Thyroid gland (tissue), 4 donors: ENCODE measurements around the gene METAP2.

Experiments
- CTCF ChIP-seq, 6 experiments: fragments of 200-600 bp in 3 of 6; fragments of 450-650 bp in 3 of 6; sonication (generic) in 3 of 6; IDR thresholded peaks; one replicate each; pipeline ENCODE4 v1.5.1; 2016 to 2019; ENCODE audit warnings: antibody characterized with exemption in 6 of 6, mild to moderate bottlenecking in 2 of 6, inconsistent platforms in 1 of 6, moderate library complexity in 1 of 6
- POLR2A ChIP-seq, 2 donors: fragments of 450-650 bp; IDR thresholded peaks; one replicate each; pipeline ENCODE4 v1.6.1; 2017; ENCODE audit warnings: antibody characterized with exemption in 2 of 2, mild to moderate bottlenecking in 2 of 2, moderate library complexity in 1 of 2

GRCh38 chr12:95487024-95487423, 13.1 kb downstream of the METAP2 start:
- TF ChIP-seq POLR2A (IDR thresholded peaks at IDR 0.05) (no peak), CTCF (IDR thresholded peaks at IDR 0.05) (no peak)
